ENCODE data around the gene HADH. TPM values are rescaled to one million over a fixed set of nuclear protein-coding genes. Genes with fewer than 3 reads are reported as not detected.

HADH gene
- total RNA-seq, 1 experiment from 2014 or later: 39.8 TPM

DNA sequence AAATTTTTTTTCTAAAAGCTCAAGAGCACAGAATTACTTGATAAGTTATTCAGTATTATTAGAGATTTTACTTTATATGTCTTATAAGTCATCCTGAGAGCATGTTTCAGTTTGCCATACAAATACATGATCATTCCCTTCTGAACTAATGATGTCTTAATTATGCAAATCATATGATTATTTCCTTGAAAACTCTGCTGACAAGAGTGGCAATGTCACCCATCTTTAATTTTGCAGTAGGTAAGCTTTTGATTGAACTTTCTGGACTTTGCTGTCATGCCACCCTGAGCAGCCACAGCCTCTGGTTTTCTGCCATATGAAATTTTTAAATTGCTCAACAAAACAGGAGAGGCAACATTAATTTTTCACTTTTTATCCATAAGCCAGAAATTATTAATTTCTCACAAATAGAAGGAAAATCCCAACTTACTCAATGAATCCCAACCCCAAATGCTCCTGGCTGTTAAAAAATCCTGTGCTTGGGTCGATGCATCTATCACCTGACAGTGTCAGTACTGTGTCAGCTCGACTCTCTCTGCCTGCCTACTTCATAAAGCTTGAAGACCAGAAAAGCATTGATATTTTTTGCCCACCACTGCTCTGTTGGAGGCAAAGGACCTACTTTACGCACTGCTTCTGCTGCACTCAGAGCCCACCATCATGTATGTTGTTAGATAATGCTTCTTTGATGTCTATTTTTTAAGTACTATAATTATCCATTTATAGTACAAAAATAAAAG lies 11.6 kb upstream of the HADH start:
- no peak for DNase-seq (ENCODE audit: low spot score)
- peaks cover 5% of the 10 kb centered on the region for H3K9me3 Mint-ChIP-seq
- H3K4me3 Mint-ChIP-seq: no peak overlapping the region
- POLR2A ChIA-PET: no interaction called here
- no peaks in the 10 kb centered on the region for H3K27me3 Mint-ChIP-seq (ENCODE audit: low read depth)
- H3K36me3 Mint-ChIP-seq: no peaks in the 10 kb centered on the region; the same call in none of the 2 replicates
- no peak for ATAC-seq
- no peak for TF ChIP-seq HMGA2 (CRISPR knock-in tag; IDR thresholded peaks at IDR 0.05)
- TF ChIP-seq SMAD3 (CRISPR knock-in tag; IDR thresholded peaks at IDR 0.05; ENCODE audit: borderline replicate concordance): no peak
- TF ChIP-seq RELA (CRISPR knock-in tag; IDR thresholded peaks at IDR 0.05; ENCODE audit: borderline replicate concordance): no peak
- TF ChIP-seq, protein P1, sequence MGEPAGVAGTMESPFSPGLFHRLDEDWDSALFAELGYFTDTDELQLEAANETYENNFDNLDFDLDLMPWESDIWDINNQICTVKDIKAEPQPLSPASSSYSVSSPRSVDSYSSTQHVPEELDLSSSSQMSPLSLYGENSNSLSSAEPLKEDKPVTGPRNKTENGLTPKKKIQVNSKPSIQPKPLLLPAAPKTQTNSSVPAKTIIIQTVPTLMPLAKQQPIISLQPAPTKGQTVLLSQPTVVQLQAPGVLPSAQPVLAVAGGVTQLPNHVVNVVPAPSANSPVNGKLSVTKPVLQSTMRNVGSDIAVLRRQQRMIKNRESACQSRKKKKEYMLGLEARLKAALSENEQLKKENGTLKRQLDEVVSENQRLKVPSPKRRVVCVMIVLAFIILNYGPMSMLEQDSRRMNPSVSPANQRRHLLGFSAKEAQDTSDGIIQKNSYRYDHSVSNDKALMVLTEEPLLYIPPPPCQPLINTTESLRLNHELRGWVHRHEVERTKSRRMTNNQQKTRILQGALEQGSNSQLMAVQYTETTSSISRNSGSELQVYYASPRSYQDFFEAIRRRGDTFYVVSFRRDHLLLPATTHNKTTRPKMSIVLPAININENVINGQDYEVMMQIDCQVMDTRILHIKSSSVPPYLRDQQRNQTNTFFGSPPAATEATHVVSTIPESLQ (CRISPR knock-in tag; IDR thresholded peaks at IDR 0.05): no peak
- TF ChIP-seq ZNF396 (CRISPR knock-in tag; IDR thresholded peaks at IDR 0.05; ENCODE audit: borderline replicate concordance): no peak
- TF ChIP-seq EMX1 (CRISPR knock-in tag; IDR thresholded peaks at IDR 0.05): no peak
- TF ChIP-seq, protein P2, sequence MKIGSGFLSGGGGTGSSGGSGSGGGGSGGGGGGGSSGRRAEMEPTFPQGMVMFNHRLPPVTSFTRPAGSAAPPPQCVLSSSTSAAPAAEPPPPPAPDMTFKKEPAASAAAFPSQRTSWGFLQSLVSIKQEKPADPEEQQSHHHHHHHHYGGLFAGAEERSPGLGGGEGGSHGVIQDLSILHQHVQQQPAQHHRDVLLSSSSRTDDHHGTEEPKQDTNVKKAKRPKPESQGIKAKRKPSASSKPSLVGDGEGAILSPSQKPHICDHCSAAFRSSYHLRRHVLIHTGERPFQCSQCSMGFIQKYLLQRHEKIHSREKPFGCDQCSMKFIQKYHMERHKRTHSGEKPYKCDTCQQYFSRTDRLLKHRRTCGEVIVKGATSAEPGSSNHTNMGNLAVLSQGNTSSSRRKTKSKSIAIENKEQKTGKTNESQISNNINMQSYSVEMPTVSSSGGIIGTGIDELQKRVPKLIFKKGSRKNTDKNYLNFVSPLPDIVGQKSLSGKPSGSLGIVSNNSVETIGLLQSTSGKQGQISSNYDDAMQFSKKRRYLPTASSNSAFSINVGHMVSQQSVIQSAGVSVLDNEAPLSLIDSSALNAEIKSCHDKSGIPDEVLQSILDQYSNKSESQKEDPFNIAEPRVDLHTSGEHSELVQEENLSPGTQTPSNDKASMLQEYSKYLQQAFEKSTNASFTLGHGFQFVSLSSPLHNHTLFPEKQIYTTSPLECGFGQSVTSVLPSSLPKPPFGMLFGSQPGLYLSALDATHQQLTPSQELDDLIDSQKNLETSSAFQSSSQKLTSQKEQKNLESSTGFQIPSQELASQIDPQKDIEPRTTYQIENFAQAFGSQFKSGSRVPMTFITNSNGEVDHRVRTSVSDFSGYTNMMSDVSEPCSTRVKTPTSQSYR (CRISPR knock-in tag; IDR thresholded peaks at IDR 0.05): no peak
- TF ChIP-seq ZNF416 (CRISPR knock-in tag; IDR thresholded peaks at IDR 0.05): no peak
- no peak overlapping the region for H3K27ac Mint-ChIP-seq
- H3K4me1 Mint-ChIP-seq: no peaks in the 10 kb centered on the region
- CTCF ChIA-PET: no interaction called here

DNA sequence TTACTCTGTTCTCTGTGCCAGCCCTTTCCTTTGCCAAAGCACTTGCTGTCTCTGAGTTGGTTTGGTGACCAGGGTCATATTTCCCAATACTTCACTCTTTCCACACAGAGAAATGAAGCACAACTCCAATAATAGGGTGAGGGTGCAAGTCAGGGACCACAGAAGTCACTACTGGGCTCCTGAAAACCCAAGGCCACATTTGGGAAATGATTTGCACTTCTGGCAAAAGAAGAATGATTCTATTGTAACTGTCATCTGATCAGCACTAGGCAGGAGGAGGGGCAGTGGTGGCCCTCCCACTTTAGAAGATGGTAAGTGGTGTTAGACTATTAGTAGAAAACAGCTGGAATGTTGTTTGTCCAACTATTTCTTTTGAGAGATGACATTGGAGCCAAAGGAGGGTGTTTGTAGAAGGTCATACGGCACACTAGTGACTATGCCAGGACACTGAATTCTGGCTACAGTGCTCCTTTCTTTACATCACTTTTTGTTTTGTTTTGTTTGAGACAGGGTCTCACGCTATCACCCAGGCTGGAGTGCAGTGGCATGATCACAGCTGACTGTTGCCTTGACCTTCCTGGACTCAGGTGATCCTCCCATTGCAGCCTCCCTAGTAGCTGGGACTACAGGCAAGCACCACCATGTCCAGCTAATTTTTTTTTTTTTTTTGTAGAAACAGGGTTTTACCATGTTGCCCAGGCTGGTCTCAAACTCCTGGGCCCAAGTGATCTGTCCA lies 10.8 kb upstream of the HADH start:
- no peak for DNase-seq (ENCODE audit: low spot score)
- TF ChIP-seq ZNF138 (CRISPR knock-in tag; conservative IDR thresholded peaks at IDR 0.05) (no peak), EMX1 (CRISPR knock-in tag; IDR thresholded peaks at IDR 0.05) (no peak), TP53 (CRISPR knock-in tag; IDR thresholded peaks at IDR 0.05) (no peak), JAZF1 (CRISPR knock-in tag; IDR thresholded peaks at IDR 0.05) (no peak), FOXJ3 (CRISPR knock-in tag; IDR thresholded peaks at IDR 0.05; ENCODE audit: borderline replicate concordance) (no peak), E2F5 (CRISPR knock-in tag; IDR thresholded peaks at IDR 0.05) (no peak), ZNF671 (CRISPR knock-in tag; IDR thresholded peaks at IDR 0.05) (no peak), NR2C2 (CRISPR knock-in tag; IDR thresholded peaks at IDR 0.05) (no peak), MYBL2 (CRISPR knock-in tag; IDR thresholded peaks at IDR 0.05) (no peak)
- TF ChIP-seq, protein P3, sequence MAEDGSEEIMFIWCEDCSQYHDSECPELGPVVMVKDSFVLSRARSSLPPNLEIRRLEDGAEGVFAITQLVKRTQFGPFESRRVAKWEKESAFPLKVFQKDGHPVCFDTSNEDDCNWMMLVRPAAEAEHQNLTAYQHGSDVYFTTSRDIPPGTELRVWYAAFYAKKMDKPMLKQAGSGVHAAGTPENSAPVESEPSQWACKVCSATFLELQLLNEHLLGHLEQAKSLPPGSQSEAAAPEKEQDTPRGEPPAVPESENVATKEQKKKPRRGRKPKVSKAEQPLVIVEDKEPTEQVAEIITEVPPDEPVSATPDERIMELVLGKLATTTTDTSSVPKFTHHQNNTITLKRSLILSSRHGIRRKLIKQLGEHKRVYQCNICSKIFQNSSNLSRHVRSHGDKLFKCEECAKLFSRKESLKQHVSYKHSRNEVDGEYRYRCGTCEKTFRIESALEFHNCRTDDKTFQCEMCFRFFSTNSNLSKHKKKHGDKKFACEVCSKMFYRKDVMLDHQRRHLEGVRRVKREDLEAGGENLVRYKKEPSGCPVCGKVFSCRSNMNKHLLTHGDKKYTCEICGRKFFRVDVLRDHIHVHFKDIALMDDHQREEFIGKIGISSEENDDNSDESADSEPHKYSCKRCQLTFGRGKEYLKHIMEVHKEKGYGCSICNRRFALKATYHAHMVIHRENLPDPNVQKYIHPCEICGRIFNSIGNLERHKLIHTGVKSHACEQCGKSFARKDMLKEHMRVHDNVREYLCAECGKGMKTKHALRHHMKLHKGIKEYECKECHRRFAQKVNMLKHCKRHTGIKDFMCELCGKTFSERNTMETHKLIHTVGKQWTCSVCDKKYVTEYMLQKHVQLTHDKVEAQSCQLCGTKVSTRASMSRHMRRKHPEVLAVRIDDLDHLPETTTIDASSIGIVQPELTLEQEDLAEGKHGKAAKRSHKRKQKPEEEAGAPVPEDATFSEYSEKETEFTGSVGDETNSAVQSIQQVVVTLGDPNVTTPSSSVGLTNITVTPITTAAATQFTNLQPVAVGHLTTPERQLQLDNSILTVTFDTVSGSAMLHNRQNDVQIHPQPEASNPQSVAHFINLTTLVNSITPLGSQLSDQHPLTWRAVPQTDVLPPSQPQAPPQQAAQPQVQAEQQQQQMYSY (CRISPR knock-in tag; IDR thresholded peaks at IDR 0.05): no peak
- ChIA-PET CTCF (no interaction called here), POLR2A (no interaction called here)
- H3K4me1 Mint-ChIP-seq: no peaks in the 10 kb centered on the region
- H3K27me3 Mint-ChIP-seq (ENCODE audit: low read depth): no peaks in the 10 kb centered on the region
- H3K27ac Mint-ChIP-seq: no peak overlapping the region
- peaks cover 5% of the 10 kb centered on the region for H3K9me3 Mint-ChIP-seq
- H3K4me3 Mint-ChIP-seq: no peak overlapping the region
- no peaks in the 10 kb centered on the region; the same call in none of the 2 replicates for H3K36me3 Mint-ChIP-seq
- ATAC-seq: no peak
